Skeletal muscle tissue (tissue), 4 donors: ENCODE results near the gene LCN12. TPM values are rescaled to one million over a fixed set of nuclear protein-coding genes. Genes with fewer than 3 reads are reported as not detected.

Experiments used
- H3K27ac ChIP-seq: one replicate; pipeline ENCODE4 v1.7.0; 2013; ENCODE audit warnings: mild to moderate bottlenecking, low read depth, low read length, inconsistent platforms
- H3K27me3 ChIP-seq, 3 donors: one replicate each; pipeline ENCODE4 v1.7.0; 2013; ENCODE audit warnings: low read length in 3 of 3; ENCODE audit not compliant: control insufficient read depth in 3 of 3, insufficient read depth in 3 of 3
- H3K36me3 ChIP-seq, 3 donors: one replicate each; pipeline ENCODE4 v1.7.0; 2013; ENCODE audit warnings: low read length in 3 of 3; ENCODE audit not compliant: control insufficient read depth in 3 of 3, insufficient read depth in 3 of 3
- H3K4me1 ChIP-seq, 3 donors: one replicate each; pipeline ENCODE4 v1.7.0; 2013; ENCODE audit warnings: low read length in 3 of 3, mild to moderate bottlenecking in 3 of 3; ENCODE audit not compliant: control insufficient read depth in 3 of 3, insufficient read depth in 3 of 3
- H3K4me3 ChIP-seq, 3 donors: one replicate each; pipeline ENCODE4 v1.7.0; 2013; ENCODE audit warnings: low read length in 3 of 3
- H3K9ac ChIP-seq, 3 donors: one replicate each; pipeline ENCODE4 v1.7.0; 2013; ENCODE audit warnings: low read length in 3 of 3, mild to moderate bottlenecking in 3 of 3, moderate library complexity in 2 of 3, low read depth in 1 of 3
- H3K9me3 ChIP-seq, 3 donors: one replicate each; pipeline ENCODE4 v1.7.0; 2013; ENCODE audit warnings: low read length in 3 of 3; ENCODE audit not compliant: control insufficient read depth in 3 of 3
- total RNA-seq: library from RNA; depleted of rRNA; stranded (reverse); fragments of >200 nt; gene quantifications from one replicate; pipeline ENCODE4 v1.2.3, GENCODE V29; 2014
- donor health status: Osteomylitis.

Gene LCN12
- total RNA-seq, 1 donor from 2014 or later = not detected

DNA sequence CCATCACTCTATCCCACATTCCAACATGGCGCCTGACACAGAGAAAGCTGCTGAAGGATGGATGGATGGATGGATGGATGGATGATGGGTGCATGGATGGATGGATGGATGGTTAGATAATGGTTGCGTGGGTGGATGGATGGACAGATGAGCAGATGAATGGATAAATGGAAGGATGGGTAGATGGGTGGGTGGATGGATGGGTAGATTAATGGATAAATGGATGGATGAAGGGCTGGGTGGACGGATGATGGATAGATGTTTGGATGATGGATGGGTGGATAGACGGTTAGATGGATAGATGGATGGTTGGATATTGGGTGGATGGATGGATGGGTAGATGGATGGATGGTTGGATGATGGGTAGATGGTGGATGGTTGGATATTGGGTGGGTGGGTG, 4.5 kb downstream of the LCN12 start:
- H3K4me1 ChIP-seq = peaks cover 0 to 3% (median 3%) of the 10 kb centered on the region in 3 donors
- peaks cover 0 to 12% (median 0%) of the 10 kb centered on the region in 3 donors for H3K27me3 ChIP-seq
- H3K9me3 ChIP-seq = no peaks in the 10 kb centered on the region
- H3K4me3 ChIP-seq = no peak overlapping the region
- no peaks in the 10 kb centered on the region for H3K36me3 ChIP-seq
- no peak overlapping the region for H3K9ac ChIP-seq
- H3K27ac ChIP-seq = no peak overlapping the region

- Histone ChIP-seq H3K27me3 (peaks cover 0 to 12% (median 0%) of the 10 kb centered on the region in 3 donors), H3K4me3 (no peak overlapping the region), H3K27ac (no peak overlapping the region), H3K9me3 (no peaks in the 10 kb centered on the region), H3K36me3 (no peaks in the 10 kb centered on the region), H3K4me1 (peaks cover 0 to 7% (median 3%) of the 10 kb centered on the region in 3 donors), H3K9ac (no peak overlapping the region)
These were observed 5.4 kb downstream of the LCN12 start for GRCh38 chr9:136957461-136957860.

- peaks cover 0 to 7% (median 3%) of the 10 kb centered on the region in 3 donors for H3K4me1 ChIP-seq
- no peak overlapping the region for H3K27ac ChIP-seq
- no peaks in the 10 kb centered on the region for H3K9me3 ChIP-seq
- H3K4me3 ChIP-seq = no peak overlapping the region
- no peak overlapping the region for H3K9ac ChIP-seq
- H3K27me3 ChIP-seq = peaks cover 0 to 12% (median 0%) of the 10 kb centered on the region in 3 donors
- no peaks in the 10 kb centered on the region for H3K36me3 ChIP-seq
These were observed 5.8 kb downstream of the LCN12 start for GRCh38 chr9:136957901-136958300.

- Histone ChIP-seq H3K9ac (no peak overlapping the region), H3K9me3 (no peaks in the 10 kb centered on the region), H3K27me3 (peaks cover 0 to 12% (median 4%) of the 10 kb centered on the region in 3 donors), H3K4me3 (no peak overlapping the region), H3K36me3 (no peaks in the 10 kb centered on the region), H3K27ac (no peak overlapping the region), H3K4me1 (peaks cover 3 to 8% (median 5%) of the 10 kb centered on the region in 3 donors)
These were observed 6.4 kb downstream of the LCN12 start for GRCh38 chr9:136958473-136958872.

- no peaks in the 10 kb centered on the region for H3K9me3 ChIP-seq
- H3K4me3 ChIP-seq = no peak overlapping the region
- peaks cover 3 to 9% (median 7%) of the 10 kb centered on the region in 3 donors for H3K4me1 ChIP-seq
- H3K27me3 ChIP-seq = peaks cover 0 to 12% (median 5%) of the 10 kb centered on the region in 3 donors
- no peak overlapping the region for H3K27ac ChIP-seq
- no peak overlapping the region for H3K9ac ChIP-seq
- H3K36me3 ChIP-seq = no peaks in the 10 kb centered on the region
These were observed 7.1 kb downstream of the LCN12 start for GRCh38 chr9:136958898-136959850.

- H3K9me3 ChIP-seq = no peaks in the 10 kb centered on the region
- H3K36me3 ChIP-seq = no peaks in the 10 kb centered on the region
- H3K4me1 ChIP-seq = peaks cover 3 to 10% (median 9%) of the 10 kb centered on the region in 3 donors
- H3K27me3 ChIP-seq = peaks cover 0 to 12% (median 5%) of the 10 kb centered on the region in 3 donors
- no peak overlapping the region for H3K27ac ChIP-seq
- no peak overlapping the region for H3K4me3 ChIP-seq
- no peak overlapping the region for H3K9ac ChIP-seq
These were observed 8.3 kb downstream of the LCN12 start for GRCh38 chr9:136960212-136960937.

GRCh38 chr9:136960938-136961275, 8.8 kb downstream of the LCN12 start:
- Histone ChIP-seq H3K4me1 (peaks cover 3 to 10% (median 9%) of the 10 kb centered on the region in 3 donors), H3K4me3 (no peak overlapping the region), H3K9ac (no peak overlapping the region), H3K27ac (no peak overlapping the region), H3K27me3 (peaks cover 5 to 15% (median 9%) of the 10 kb centered on the region in 3 donors), H3K9me3 (no peaks in the 10 kb centered on the region), H3K36me3 (no peaks in the 10 kb centered on the region)

DNA sequence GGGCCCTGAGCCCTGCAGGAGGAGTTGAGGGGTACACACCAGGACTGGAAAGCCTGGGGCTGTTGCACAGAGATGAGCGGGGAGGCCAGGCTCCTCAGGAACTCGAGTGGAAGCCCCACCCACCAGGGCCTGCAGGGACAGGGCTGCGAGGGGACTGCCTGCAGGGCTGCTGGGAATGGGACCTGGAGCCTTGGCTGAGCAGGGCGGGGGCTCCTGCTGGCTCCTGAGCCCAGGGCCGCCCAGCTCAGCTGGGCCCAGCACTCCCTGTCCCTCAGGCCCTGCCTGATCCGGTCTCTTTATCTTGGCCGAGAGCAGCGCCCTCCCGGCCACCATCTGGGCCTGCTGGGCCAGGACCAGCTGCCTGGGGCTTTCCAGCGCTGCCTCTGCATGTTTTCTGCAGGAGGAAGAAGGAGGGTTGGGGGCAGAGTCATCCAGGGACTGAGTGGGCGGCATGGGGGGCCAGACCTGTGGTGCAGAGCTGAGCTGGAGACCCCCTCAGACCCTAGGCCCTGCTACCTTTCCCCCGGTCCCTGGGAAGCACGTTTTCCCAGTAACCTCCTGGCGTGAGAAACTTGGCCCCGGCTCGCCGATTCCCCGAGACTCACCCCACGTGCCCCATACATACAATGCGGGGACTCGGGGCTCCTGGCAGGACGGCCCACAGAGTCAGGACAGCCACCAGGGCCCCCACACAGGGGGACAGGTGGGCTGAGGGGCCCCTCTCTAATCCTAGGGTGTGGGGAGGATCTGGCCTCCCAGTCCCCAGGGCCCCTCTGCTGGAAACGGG, 9.4 kb downstream of the LCN12 start:
- peaks cover 3 to 10% (median 9%) of the 10 kb centered on the region in 3 donors for H3K4me1 ChIP-seq
- H3K9ac ChIP-seq = no peak overlapping the region
- peaks cover 7 to 20% (median 13%) of the 10 kb centered on the region in 3 donors for H3K27me3 ChIP-seq
- no peaks in the 10 kb centered on the region for H3K36me3 ChIP-seq
- H3K9me3 ChIP-seq = no peaks in the 10 kb centered on the region
- H3K4me3 ChIP-seq = no peak overlapping the region
- no peak overlapping the region for H3K27ac ChIP-seq

GRCh38 chr9:136962163-136962562, 10.1 kb downstream of the LCN12 start:
- Histone ChIP-seq H3K27me3 (peaks cover 7 to 20% (median 13%) of the 10 kb centered on the region in 3 donors), H3K9me3 (no peaks in the 10 kb centered on the region), H3K9ac (no peak overlapping the region), H3K36me3 (no peaks in the 10 kb centered on the region), H3K4me1 (peaks cover 3 to 10% (median 9%) of the 10 kb centered on the region in 3 donors), H3K4me3 (no peak overlapping the region), H3K27ac (no peak overlapping the region)
